AG04449 (cell line): Measurements from ENCODE around the gene AHNAK.

ENCODE experiments used
- CTCF ChIA-PET: fragments of 350-600 bp; formaldehyde crosslinking; extraction: SDS; loops from one replicate; lab custom pipeline; 2021; ENCODE audit warnings: antibody characterized with exemption; lab: Yijun Ruan, JAX
- POLR2A ChIA-PET: fragments of 400-600, 350-600 bp; formaldehyde crosslinking; extraction: SDS; loops from one replicate; lab custom pipeline; 2020; ENCODE audit warnings: antibody characterized with exemption, inconsistent platforms; lab: Yijun Ruan, JAX
- DNase-seq: peaks from one replicate; pipeline ENCODE4 v3.0.0-alpha.2; 2010; ENCODE audit warnings: low read depth, low spot score
- H3K4me3 ChIP-seq: 2 replicates; pipeline ENCODE4 v1.5.1; 2011; ENCODE audit warnings: low read depth, mild to moderate bottlenecking, control low read depth, low read length
- TF ChIP-seq, protein P1 (sequence below): IDR thresholded peaks from one replicate; pipeline ENCODE4 v1.5.1; 2011; ENCODE audit warnings: mild to moderate bottlenecking, moderate library complexity, low read length, control low read depth, inconsistent platforms; ENCODE audit not compliant: insufficient read depth; ENCODE audit errors: missing control alignments

The AHNAK gene

GRCh38 chr11:62413060-62413696 is 133.4 kb downstream of the AHNAK start:
- CTCF ChIA-PET = interaction anchor here (1.0 to 4.0 kb wide), 7 partner anchors 8 to 199 kb away, joined by 3 to 29 read pairs (median 4); partner anchors contain the start of gene TUT1
- POLR2A ChIA-PET = no interaction called here
- no peak overlapping the region for H3K4me3 ChIP-seq
- DNase-seq = no peak
- TF ChIP-seq, protein P1, sequence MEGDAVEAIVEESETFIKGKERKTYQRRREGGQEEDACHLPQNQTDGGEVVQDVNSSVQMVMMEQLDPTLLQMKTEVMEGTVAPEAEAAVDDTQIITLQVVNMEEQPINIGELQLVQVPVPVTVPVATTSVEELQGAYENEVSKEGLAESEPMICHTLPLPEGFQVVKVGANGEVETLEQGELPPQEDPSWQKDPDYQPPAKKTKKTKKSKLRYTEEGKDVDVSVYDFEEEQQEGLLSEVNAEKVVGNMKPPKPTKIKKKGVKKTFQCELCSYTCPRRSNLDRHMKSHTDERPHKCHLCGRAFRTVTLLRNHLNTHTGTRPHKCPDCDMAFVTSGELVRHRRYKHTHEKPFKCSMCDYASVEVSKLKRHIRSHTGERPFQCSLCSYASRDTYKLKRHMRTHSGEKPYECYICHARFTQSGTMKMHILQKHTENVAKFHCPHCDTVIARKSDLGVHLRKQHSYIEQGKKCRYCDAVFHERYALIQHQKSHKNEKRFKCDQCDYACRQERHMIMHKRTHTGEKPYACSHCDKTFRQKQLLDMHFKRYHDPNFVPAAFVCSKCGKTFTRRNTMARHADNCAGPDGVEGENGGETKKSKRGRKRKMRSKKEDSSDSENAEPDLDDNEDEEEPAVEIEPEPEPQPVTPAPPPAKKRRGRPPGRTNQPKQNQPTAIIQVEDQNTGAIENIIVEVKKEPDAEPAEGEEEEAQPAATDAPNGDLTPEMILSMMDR = no peak

- H3K4me3 ChIP-seq = no peak overlapping the region
- POLR2A ChIA-PET = no interaction called here
- no peak for DNase-seq
- TF ChIP-seq, protein P1 = no peak
- CTCF ChIA-PET = interaction anchor here (0.8 to 3.6 kb wide), 7 partner anchors 10 to 149 kb away, joined by 3 to 21 read pairs (median 4); no protein-coding TSS in a partner anchor
Measured at GRCh38 chr11:62411524-62411923, 135.1 kb downstream of the AHNAK start.

GRCh38 chr11:62410972-62411371 is 135.6 kb downstream of the AHNAK start:
- CTCF ChIA-PET = interaction anchor here (0.8 to 3.6 kb wide), 6 partner anchors 12 to 150 kb away, joined by 3 to 21 read pairs (median 4); no protein-coding TSS in a partner anchor
- TF ChIP-seq, protein P1 = no peak
- no peak overlapping the region for H3K4me3 ChIP-seq
- DNase-seq = no peak
- POLR2A ChIA-PET = no interaction called here

- DNase-seq = no peak
- TF ChIP-seq, protein P1 = no peak
- ChIA-PET CTCF (interaction anchor here (0.9 to 3.6 kb wide), 2 partner anchors 15 to 146 kb away, joined by 3 to 21 read pairs; no protein-coding TSS in a partner anchor), POLR2A (interaction anchor here (1.0 kb wide), 1 partner anchor 255 kb away, joined by 4 read pairs; the partner anchor contains the start of genes C11orf98 and CSKMT)
- no peak overlapping the region for H3K4me3 ChIP-seq
Measured at GRCh38 chr11:62409831-62410230, 136.8 kb downstream of the AHNAK start.

DNA sequence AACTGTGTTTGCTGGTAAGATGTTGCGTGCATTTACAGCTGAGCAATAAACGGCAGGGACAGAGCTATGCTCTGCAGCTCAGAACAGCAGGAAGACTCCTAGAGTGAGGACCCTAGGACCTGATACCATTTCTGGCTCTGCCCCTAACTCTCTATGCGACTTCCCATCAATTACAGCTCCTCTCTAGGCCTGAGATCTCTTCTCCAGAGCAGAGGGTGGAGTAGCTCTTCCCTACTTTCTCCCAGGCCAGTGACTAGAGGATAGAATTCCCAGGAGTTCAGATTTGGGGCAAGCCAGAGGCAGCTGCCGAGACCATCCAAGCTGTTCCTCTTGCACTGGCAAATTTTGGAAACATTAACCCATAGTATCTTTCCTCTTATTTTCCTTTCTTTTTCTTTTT is 140.6 kb downstream of the AHNAK start:
- TF ChIP-seq, protein P1 = no peak
- POLR2A ChIA-PET = no interaction called here
- no peak overlapping the region for H3K4me3 ChIP-seq
- CTCF ChIA-PET = interaction anchor here (0.7 to 1.3 kb wide), 4 partner anchors 11 to 46 kb away, joined by 3 to 9 read pairs (median 6); partner anchors contain the start of gene SCGB1A1
- DNase-seq = no peak

DNA sequence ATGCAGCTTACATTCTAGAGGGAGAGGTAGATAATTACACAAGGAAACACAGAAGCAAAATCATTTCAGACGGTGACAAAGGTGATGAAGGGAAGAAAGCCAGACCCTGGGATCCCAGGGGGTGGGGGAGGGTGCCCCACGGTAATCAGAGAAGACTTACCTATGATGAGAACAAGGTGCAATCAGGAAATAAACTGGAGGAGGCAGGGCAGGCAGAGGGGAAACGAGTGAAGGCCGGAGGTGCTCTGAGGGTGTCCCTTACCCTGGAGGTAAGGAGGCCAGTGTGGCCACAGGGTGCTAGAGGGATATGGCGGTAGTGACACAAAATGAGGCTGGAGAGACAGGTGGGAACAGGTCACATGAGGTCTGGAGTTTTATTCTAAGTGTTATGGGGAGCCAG is 141.7 kb downstream of the AHNAK start:
- CTCF ChIA-PET = interaction anchor here (1.0 to 1.7 kb wide), 4 partner anchors 10 to 24 kb away, joined by 3 to 9 read pairs (median 6); no protein-coding TSS in a partner anchor
- POLR2A ChIA-PET = no interaction called here
- TF ChIP-seq, protein P1 = no peak
- H3K4me3 ChIP-seq = no peak overlapping the region
- DNase-seq = no peak
